ENCODE results near the gene CST5.
"Not testable (repeated sequence)": the region's sequence is repeated elsewhere in the genome, so short reads cannot be mapped to it uniquely, and the experiment has no call there.

Gene CST5

DNA sequence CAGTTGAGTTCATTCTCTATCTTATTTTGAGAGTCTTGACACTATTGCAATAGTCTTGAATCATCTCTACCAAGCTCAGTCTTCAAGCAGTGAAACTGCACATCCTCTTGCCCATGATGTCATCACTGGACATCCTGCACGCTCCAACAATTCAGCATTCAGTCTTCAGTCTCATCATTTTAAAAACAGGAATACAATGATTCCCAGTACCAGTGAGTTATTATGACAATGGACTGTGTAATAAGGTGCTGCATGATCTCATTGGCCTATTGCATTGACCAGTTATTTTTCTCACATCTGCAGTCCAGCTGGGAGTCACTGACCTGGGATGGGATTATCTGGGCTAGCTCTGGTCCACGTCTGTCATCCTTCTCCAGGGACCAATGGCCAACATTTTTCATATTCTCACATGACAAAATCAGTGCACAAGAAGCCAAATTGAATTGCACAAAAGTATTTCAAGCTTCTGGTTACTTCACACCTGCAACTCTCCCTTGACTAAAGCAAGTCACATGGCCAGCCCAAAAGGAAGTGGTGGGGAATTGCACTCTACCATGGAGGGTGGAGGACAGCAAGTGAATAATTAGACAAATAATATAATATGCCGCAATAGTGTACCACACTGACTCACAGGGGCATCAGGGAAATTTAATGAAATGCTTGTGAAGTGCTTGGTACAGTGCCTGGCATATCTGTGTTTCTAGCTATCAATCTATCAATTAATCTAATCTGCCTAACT, 46.6 kb downstream of the CST5 start:
- Histone ChIP-seq H3K36me3 (no peaks in the 10 kb centered on the region), H3K9ac (no peak overlapping the region), H3K9me3 (replicated peaks in 1 of 11) (peaks cover 0 to 14% (median 8%) of the 10 kb centered on the region in 11 experiments; a peak in 8 of 22 replicates), H3K4me1 (peaks cover 0 to 19% (median 7%) of the 10 kb centered on the region in 10 experiments; a peak in 11 of 20 replicates), H3K4me3 (no peak overlapping the region), H3K4me2 (peak overlapping the region in 3 of 11 experiments; percentile 5 to 16 (median 13); a peak in 2 of 22 replicates), H3K27me3 (no peaks in the 10 kb centered on the region), H3K27ac (no peak overlapping the region), H4K20me1 (no peaks in the 10 kb centered on the region)
- TF ChIP-seq Cebpa-rat (IDR thresholded peaks at IDR 0.05): no peak

DNA sequence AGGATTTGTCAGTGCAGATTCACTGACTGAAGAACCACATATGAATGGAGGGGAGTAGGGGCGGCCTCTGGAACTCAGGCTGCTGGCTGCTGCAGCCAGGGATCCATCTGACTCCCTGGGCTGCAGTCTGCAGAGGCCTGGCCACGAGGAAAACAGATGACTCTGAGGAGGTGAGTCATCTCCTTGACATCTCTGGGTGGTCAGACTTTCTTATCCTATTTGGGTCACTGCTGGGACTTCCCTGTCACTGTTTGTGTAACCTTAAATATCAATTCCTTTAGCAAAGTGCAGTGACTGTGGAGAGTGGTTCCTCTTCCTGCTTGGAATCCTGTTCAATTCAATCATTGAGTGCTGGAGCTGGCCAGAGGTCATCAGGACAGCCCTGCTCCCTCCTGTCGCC, 47.6 kb downstream of the CST5 start:
- not testable (repeated sequence) for H3K4me3 ChIP-seq, H4K20me1 ChIP-seq, H3K27me3 ChIP-seq, H3K9ac ChIP-seq, H3K27ac ChIP-seq, H3K36me3 ChIP-seq
- H3K4me2 ChIP-seq: peak overlapping the region in 4 of 11 experiments; percentile 9 to 65 (median 42); a peak in 6 of 22 replicates
- H3K4me1 ChIP-seq: peaks cover 0 to 19% (median 7%) of the 10 kb centered on the region in 10 experiments; a peak in 11 of 20 replicates
- peaks cover 0 to 14% (median 8%) of the 10 kb centered on the region in 11 experiments; a peak in 8 of 22 replicates for H3K9me3 ChIP-seq (replicated peaks in 1 of 11)

DNA sequence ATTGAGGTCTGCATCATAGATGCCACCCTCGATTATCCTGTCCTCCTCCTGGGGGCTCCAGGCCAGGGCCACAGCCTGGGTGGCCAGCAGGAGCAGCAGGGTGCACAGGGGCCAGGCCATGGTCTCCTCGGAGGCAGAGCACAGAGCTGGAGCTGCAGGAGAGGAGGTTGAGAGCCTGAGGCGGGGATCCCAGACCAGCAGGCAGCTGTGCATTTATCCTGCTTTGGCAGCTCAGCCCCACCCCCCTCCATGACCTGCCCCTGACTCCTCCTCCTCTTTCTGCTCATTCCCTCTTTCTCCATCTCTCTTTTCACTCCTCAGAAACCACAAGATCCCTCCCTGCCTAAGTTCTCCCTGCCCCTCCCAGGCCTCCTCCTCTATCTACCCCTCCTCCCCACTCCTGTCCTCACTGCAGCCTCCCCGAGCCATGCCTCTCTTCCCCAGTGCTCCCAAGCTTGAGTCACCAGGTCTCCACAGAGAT, 53.0 kb downstream of the CST5 start, which contains the start of gene CST2:
Gene CST2 (minus strand): TSS at position 189 of the 481 bp plus-strand sequence. CDS start 69 bp downstream, at position 120.
- no peak for TF ChIP-seq Cebpa-rat (IDR thresholded peaks at IDR 0.05)
- Histone ChIP-seq H3K27ac (no peak within 1 kb of the TSS), H3K9me3 (replicated peaks in 1 of 11) (no peaks in the 10 kb centered on the region), H3K27me3 (no peaks in the 10 kb centered on the region), H3K4me1 (peaks cover 2 to 33% (median 23%) of the 10 kb centered on the region in 10 experiments), H3K4me3 (no peak within 1 kb of the TSS), H3K36me3 (no peaks in the 10 kb centered on the region), H4K20me1 (no peaks in the 10 kb centered on the region; a peak in 1 of 22 replicates), H3K9ac (no peak within 1 kb of the TSS), H3K4me2 (peak within 1 kb of the TSS in 3 of 11 experiments; percentile 21 to 34 (median 23); a peak in 3 of 22 replicates)

Data from BLaER1 treated with 17β-estradiol and CSF1 and Interleukin-3, amounts not matched to agents 10 nM and 100 nM (cell line).